HL-60/S4 treated with phorbol 12-myristate 13-acetate at 8.2 ng/mL for 4 days and 3 days (cell line): ENCODE measurements around the gene CEP152.

Experiments used
- in situ Hi-C: fragments of 300-500 bp; cut with MboI; formaldehyde crosslinking; loops from 2 replicates; pipeline ENCODE4 v1.15.0; 2022; ENCODE audit warnings: low sequenced_read_pairs

CEP152 gene

DNA sequence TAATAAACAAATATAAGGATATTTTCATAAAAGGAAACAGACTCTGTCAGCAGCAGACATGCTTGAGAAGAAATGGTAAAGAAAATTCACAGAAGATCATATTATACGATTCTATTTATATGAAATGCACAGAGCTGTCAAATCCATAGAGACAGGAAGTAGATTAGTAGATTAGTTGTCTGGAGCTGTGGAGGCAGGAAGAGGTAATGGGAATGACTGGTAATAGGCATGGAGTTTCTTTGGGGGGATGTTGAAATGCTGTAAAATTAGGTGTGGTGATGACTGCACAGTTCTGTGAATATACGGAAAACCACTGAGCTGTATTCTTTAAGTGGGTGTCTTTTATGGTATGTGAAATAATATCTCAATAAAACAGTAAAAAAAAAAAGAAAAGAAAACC lies 35.3 kb downstream of the CEP152 start:
- in situ Hi-C loops, result no loop called here

DNA sequence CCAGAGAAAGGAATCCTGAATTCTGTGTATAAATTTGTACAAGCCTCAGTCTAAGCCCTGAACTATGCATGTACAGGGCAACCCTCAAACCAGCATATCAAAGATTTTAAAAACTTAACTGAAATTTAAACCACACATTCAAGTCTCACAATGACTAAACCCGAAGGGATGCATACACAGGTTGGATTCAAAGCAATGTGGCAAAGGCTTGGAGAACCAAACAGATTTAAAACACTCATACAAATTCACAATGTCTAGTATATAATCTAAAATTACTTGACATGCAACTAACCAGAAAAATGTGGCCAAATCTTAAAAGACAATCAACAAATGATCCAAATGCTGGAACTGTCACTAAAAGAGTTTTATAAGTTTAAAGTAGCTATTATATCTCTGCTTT lies 36.4 kb downstream of the CEP152 start:
- in situ Hi-C loops, result no loop called here

DNA sequence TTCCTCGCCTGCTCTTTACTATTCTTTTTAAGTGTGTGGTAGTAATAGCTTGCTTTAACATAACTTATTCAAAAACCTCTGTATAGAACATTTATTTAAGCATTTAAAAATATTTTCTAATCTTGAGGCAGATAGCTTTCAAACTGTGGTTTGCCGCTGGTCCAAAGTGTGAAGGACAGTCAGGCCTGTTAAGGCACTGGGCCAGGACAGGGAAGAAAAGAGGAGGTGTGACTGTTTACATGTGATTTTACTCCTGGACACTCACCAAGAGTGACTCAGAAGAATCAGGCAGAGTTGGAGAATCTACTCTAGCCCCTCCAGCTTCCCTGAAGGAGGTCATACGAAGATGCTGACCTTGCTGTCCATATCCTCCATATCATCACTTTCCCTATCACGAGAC lies 44.7 kb downstream of the CEP152 start:
- in situ Hi-C loops, result no loop called here

DNA sequence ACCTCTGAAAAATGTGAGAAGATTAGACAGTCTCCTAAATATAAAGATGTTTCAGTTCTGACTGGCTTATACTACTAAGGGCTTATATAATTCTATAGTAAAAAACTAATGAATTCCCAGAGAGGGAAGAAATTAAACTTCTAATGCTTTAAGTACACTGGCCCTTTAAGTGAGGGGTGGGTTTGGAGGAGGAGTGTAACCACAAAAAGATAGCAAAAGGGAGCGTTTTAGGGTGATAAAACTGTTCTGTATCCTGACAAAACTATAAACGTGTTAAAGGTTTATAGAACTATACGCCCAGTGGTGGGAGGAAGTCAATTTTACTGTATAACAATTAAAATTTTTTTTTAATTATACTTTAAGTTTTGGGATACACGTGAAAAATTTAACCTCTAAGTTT lies 45.8 kb downstream of the CEP152 start:
- in situ Hi-C loops, result no loop called here

DNA sequence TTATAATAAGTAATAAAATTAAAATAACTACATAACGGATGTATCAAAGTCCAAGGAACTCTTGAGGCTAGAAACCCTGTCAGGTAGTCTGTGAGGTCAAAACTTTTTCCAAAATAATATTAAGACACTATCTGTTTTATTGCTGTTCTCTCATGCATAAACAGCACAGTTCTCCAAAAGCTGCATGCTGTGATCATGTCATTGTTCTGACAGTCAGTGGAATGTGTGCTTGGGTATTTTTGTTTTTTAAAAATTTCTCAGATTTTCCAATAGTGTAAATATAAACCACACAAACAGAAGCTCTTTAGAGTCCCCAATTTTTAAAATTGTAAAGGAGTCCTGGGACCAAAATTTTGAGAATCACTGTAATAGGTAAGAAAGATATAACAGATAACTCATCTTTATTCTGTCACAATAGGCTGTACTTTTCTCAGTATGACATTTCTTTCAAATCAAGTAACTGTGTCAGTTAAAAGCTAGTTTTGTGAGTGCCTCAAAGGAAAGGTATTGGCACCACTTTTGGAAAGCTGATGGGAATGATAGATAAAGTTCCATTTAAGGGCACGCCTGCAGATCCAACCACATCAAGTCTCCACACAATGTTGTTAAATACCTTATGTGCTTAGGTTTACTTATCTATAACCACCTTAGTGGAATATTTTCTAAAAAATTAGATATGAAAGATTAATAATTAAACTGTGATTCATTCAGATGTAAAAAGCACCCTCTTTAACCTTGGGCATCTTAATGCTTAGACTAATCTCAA lies 49.3 kb downstream of the CEP152 start:
- in situ Hi-C loops, result no loop called here

DNA sequence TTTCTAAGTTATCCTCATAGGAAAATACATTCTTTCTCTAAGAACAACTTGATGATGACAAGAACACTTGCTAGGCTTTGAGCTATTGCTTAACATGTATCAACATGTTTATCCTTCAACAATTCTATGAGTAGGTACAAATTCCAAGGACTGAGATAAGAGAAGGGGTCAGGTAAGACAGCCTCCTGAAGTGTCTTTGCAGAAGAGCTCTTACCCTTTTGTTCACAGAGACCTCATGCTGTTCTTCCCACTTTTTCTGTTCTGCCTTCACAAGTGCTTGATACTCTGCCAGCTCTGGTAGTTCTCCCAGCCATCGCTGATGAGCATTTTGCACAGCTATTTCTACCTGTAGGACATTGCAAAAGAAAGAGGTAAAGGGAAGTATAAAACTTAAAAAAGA lies 50.9 kb downstream of the CEP152 start:
- in situ Hi-C loops, result no loop called here

DNA sequence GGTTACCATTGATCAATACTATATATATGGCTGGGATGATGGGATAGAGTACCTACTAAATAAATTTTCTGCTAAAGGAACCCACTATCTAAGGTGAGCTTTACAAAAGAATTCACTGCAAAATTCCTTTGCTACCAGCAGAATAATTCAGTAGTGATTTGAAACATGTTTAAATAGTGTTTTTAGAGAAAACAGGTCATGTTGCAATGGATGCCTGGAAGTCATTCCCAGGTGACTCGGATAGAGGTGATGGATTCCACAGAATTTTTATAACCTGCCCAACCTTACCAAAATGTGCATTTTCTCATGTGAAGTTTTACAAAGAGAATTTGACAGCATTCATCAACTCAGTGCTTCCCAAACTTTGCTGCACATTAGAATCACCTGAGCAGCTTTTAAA lies 53.2 kb downstream of the CEP152 start:
- in situ Hi-C loops, result no loop called here

DNA sequence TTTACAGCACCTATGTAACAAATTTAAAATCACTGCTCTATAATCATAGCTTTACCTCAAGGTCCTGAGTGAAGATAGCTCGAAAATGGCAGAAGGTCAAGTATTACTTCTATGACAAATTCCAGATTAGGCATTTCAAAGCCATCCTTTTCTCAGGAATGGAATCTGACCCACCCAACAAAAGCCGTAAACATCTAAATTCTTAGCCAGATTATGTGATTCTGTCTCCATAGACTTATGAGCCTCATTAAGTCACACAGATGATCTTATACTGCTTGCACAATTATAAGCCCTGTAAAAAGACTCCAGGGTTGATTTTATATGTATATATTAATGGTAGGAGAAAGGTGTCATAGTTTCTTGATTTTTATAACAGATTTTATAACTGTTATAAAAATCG lies 56.9 kb downstream of the CEP152 start:
- in situ Hi-C loops, result no loop called here

DNA sequence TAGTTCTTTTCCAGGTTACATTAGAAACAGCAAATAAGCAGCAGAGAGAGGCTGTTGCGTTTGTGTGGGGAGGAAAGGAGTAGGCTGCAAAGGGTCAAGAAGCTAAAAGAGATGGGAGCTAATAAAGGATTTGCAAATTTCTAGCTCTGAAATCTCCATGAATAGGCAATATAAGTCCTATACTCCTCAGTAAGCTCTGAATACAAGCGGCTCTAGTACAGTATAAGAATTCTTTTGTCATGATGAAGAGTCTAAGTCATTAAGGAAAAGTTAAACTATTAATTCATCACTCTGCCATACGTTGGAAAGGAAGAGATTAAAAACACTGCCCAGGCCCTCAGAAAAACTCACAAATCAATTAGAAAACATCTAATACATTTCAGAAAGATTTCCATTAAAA lies 59.3 kb downstream of the CEP152 start:
- in situ Hi-C loops, result no loop called here

DNA sequence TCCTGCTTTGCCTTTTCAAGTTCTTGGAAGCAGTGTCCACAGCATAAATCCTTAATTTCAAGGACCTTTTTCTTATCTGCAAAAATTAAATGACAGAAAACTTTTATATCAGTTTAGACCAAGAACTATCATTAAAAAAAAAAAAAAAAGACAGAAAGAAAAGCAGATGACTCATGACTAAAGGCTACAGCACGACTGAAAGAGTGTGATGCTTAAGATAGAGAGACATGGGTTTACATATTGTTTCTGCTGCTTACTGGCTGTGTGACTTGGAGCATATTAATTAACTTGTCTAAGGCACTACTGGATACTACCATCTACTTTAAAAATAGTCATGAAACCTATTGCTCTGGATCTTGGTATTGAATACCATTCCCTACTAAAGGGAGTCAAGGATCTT lies 62.3 kb downstream of the CEP152 start:
- in situ Hi-C loops, result no loop called here

DNA sequence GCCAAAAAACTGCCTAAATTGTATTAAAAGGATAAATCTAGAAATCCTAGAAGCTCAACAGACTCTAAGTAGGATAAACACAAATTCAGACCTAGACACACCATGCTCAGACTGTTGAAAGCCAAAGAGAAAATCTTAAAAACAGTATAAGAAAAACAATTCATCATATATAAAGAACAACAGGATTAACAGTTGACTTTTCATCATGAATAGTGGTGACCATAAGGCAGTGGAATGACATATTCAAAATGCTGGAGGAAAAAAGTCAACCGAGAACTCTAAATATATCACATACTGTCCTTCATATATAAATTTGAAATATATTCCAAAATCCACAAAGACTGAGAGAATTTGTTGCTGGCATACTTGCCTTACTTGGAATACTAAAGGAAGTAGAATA lies 77.3 kb downstream of the CEP152 start:
- in situ Hi-C loops, result no loop called here

DNA sequence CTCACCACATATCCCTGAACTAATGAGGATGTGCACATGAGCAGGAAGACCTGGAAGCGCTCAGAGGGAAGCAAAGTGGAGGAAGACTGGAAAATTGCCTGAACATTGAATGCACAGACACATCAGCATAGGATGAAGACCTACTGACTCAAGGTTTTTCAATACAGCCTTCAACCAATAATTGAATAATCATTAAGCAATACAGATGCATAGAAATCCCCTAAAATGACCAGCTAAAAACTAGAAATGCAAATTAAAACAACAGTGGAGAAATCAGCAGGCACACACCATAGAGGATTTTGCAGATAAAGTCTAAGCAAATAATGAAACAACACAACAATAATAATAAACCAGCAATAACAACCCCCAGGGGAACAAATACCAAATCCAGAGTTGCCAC lies 80.4 kb downstream of the CEP152 start:
- in situ Hi-C loops, result no loop called here

DNA sequence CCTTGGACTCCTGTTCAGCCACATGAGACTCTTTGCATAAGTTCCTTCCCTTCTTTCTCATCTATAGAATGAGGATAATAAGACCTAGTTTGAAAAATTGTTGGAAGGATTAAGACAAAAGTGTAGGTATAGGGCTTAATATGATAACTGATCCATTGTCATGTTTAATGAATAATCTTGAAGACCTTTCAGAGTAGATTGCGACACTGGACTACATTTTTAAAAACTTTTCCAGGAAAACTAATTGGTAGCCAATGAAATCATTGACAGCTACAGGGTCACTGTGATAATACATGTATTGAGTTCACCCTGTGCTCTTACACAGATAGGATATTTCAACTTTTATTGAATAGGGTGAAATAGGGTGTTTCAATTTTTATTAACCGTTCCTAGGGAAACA lies 86.9 kb downstream of the CEP152 start:
- in situ Hi-C loops, result no loop called here

DNA sequence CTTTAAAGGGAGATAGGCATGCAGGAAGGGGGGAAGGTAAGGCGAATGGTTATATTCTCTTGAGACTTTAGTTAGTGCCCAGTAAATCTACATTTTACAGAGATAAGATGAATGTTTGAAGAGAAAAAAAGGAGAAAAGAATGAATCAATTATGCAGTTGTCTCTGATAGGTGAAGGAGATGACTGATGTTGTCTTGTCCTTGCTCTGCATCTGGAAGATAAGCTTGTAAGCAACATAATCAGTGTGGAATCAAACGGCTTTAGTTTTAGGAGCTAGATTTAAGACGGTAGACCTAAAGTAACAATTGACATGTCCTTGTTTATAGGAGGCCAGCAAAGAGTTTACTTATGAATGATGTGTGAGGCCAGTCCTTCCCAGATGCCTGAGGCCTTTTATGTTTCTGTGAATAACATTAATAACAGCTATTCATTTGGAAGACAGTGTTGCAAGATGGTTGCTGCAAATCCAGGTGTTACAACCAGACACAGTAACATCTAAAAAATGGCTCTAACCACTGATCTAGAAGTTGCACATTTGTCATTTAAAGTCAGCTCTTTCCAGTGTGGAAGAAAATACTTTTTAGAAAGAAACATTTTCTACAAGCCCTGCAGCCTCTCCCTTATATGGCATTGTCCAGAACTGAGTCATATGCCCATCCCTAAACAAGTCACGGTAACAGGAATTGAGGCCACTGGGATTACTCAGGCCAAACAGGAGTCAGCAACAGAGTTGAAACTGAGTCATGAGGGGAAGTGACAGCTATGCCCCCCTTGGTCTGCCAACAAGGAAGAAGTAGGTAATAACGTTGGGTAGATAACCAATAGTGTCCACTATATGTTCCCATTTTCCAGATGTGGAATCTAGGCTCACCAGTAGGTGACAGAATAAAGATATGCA lies 87.9 kb downstream of the CEP152 start:
- in situ Hi-C loops, result no loop called here

DNA sequence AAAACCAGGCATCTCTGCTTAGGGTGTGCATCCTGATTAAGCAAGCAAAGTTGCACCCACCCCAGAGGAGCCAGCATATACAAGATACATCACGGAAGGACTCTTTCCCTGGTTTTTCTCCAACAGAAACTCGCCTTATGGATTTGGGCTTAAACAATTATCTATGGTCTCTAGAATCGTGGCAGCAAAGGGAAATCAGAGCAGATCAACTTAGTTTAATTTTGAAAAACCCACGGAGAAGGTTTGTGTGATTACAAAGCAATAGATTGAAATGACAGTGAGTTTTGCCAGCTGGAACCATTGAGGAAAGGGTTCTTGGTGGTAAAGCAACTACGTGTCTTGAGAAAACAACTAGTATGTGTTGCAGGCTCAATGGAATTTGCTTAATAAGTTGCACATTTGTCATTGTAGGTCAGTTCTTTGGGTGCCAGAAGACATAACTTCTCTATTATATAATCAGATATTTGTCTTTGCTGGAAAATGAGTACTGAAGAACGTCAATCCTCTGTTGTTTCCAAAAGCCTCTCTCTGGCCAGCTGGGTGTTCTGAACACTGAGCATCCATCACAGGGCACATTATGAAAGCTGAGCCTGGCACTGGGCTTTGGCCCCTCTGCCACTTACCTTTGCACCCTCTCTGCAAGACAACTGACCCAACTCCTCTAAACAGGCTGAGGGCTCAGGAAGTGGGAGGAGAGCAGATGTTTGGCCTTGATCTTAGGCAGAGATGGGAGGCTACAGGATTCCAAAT lies 89.6 kb downstream of the CEP152 start:
- in situ Hi-C loops, result no loop called here

DNA sequence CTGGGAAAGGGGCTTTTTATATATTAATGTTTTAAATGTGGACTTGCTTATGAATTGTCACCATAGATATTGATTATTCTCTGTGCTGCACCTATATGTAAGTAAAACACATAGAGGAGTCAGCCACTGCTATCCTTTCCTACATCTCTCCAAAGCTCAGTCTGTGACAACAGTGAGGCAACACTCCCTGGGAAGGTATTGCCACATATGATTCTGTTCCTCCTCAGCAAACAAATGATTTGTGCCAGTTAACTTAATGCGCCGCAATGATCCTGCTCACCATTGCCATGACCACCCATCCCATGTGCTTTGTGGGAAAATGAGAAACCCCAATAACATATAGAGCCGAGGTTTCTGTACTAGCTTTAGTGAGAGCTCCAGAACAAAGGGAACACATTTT lies 90.2 kb downstream of the CEP152 start:
- in situ Hi-C loops, result no loop called here

DNA sequence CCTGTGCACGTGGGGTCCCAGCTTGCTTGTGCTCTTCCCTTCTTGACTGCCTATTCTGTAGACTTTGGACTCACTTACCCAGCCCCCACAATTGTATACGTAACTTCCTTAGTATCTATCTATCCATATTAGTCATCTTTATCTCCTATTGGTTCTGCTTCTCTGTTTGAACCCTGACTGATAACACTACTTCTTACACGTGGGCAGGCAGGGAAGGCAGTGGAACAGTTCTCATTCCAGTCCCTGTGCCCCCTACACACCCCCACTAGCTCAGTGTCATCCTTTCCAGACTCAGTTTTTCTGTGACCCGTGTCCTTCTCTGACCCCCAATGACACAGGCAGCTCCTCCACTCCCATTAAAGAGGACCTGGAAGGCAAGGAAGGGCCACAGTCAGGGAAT lies 91.2 kb downstream of the CEP152 start:
- in situ Hi-C loops, result no loop called here

DNA sequence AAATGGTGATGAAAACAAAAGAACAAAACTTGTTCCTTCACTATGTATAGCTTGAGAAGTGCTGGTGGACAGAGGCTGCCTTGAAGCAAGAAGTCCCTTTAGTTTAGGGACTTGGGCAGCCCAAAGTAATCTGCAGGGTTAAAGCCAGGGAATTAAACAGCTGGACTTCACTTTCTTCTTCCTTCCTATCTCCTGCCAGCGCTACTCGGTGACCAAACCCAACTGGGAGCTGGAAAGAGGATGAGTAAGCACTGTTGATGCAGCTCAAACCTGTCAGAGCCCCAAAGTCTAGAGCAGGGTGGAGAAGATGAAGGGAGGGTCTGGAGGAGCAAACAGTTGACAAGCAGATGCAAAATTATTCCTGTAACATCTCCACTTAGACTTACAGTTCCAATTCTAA lies 92.2 kb downstream of the CEP152 start:
- in situ Hi-C loops, result no loop called here

DNA sequence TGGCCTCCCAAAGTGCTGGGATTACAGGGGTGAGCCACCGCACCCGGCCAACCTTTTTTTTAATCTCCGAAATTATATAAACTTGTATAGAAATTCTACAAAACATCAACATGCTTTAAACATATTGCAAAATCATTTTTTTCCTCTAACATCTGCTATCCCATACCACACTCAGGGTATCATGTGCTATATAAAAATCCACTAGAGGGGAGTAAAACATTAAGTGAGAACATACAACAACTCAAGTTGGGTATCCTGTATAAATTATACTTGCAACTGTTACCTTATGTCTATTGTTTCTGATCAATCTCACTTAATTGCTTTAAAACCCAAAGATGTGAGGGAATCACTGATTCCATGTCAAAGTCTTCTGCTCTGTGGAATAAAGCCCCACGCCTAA lies 93.4 kb downstream of the CEP152 start:
- in situ Hi-C loops, result no loop called here

DNA sequence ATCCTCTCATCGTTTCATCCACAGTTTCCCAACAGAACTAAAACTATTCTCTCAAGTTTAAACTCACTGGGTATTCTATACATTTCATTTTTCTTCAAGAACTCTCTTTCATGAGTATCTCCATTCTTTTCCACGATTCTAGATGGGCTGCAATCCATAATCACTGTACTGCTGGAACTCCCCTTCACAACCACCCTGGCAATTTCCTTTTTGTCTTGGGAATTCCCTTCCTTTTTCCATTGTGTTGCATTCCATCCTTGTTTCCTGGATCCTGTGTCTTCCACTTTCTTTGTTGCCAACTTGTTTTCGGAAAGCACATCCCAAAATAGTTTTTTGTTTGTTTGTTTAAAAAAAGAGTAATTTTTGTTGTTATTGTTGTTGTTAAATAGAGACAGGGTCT lies 98.3 kb downstream of the CEP152 start:
- in situ Hi-C loops, result no loop called here

DNA sequence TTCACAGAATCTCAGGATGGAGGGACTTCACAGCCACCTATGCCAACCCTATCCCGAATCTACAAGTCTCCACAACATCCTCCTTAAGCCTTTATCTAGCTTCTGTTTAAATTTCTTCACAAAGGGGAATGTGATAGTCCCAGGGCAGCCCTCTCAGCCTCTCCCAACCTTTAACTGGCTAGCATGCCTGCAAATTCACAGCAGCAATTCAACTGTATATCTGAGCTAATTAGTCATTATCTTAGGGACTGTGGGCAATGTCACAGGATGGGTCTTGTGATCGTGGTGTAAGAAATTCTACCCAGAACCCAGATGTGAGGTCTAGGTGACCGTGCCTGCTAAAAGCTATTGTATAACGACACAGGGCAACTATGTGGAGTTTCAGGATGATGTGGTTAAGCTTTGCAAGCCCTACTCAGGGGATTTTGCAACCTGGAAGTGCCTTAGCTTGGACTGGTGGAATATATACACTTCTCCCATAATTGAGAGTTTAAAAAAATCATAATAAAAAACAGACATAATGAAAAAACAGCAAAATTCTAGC lies 99.8 kb downstream of the CEP152 start:
- in situ Hi-C loops, result no loop called here
